GM13976 (cell line): Measurements from ENCODE around the gene DCST2.
A peak's percentile ranks its signal among the peaks of the same experiment; 100 is the strongest.

Experiments
- DNase-seq: peaks from one replicate; pipeline ENCODE4 v3.0.0; 2012; ENCODE audit warnings: low spot score
- CTCF ChIP-seq: IDR thresholded peaks from 2 replicates; pipeline ENCODE4 v1.5.1; 2012; ENCODE audit warnings: borderline replicate concordance, mild to moderate bottlenecking; ENCODE audit not compliant: insufficient read depth; ENCODE audit errors: extremely low read depth, missing control alignments, control extremely low read depth
- in situ Hi-C: fragments of 300-500 bp; cut with MboI; formaldehyde crosslinking; loops from one replicate; pipeline ENCODE4 v1.12.0; 2022; ENCODE audit warnings: low sequenced_read_pairs, mixed read lengths, inconsistent platforms; ENCODE audit not compliant: unreplicated experiment

The DCST2 gene

GRCh38 chr1:155079487-155080311 lies 46.1 kb upstream of the DCST2 start:
- no peak for TF ChIP-seq CTCF
- no peak for DNase-seq
- in situ Hi-C loops: no loop called here

- DNase-seq: no peak
These were observed 45.6 kb upstream of the DCST2 start for GRCh38 chr1:155079210-155079486.

GRCh38 chr1:155078469-155079209 lies 45.1 kb upstream of the DCST2 start, which contains the start of gene EFNA3:
EFNA3 (plus strand) TSS chr1:155078837; CDS start chr1:155078942, 105 bp downstream.
- TF ChIP-seq CTCF: no peak
- peak; percentile 91 for DNase-seq
- in situ Hi-C loops: no loop called here

More at GRCh38 chr1:155079210-155079486, 45.6 kb upstream of the DCST2 start:
- in situ Hi-C loops: no loop called here
- TF ChIP-seq CTCF: no peak

GRCh38 chr1:155077758-155078445 lies 44.3 kb upstream of the DCST2 start:
- no peak for DNase-seq
- in situ Hi-C loops: no loop called here

GRCh38 chr1:155077346-155077745 lies 43.8 kb upstream of the DCST2 start:
- no peak for DNase-seq
- in situ Hi-C loops: no loop called here
- TF ChIP-seq CTCF: no peak

More at GRCh38 chr1:155077758-155078445, 44.3 kb upstream of the DCST2 start:
- TF ChIP-seq CTCF: no peak

GRCh38 chr1:155076371-155076770 lies 42.8 kb upstream of the DCST2 start:
- TF ChIP-seq CTCF: no peak
- in situ Hi-C loops: no loop called here
- DNase-seq: no peak
